Glutamatergic neuron (in vitro differentiated cells): ENCODE results near the gene STK39. TPM values are rescaled to one million over a fixed set of nuclear protein-coding genes. Genes with fewer than 3 reads are reported as not detected.

Experiments used
- DNase-seq: peaks from one replicate; pipeline ENCODE4 v3.0.0; 2022
- H3K27ac Mint-ChIP-seq: one replicate; pipeline ENCODE4 v1.8.0; 2020; ENCODE audit warnings: mild to moderate bottlenecking, mixed read lengths, inconsistent platforms; ENCODE audit not compliant: unreplicated experiment
- H3K27me3 Mint-ChIP-seq: one replicate; pipeline ENCODE4 v1.8.0; 2020; ENCODE audit warnings: mild to moderate bottlenecking, moderate library complexity, mixed read lengths, inconsistent platforms; ENCODE audit not compliant: unreplicated experiment
- H3K36me3 Mint-ChIP-seq: one replicate; pipeline ENCODE4 v1.8.0; 2020; ENCODE audit warnings: mild to moderate bottlenecking, mixed read lengths, inconsistent platforms; ENCODE audit not compliant: unreplicated experiment
- H3K4me1 Mint-ChIP-seq: one replicate; pipeline ENCODE4 v1.8.0; 2020; ENCODE audit warnings: mild to moderate bottlenecking, low read depth, mixed read lengths, inconsistent platforms; ENCODE audit not compliant: unreplicated experiment
- H3K4me3 Mint-ChIP-seq: one replicate; pipeline ENCODE4 v1.8.0; 2020; ENCODE audit warnings: mild to moderate bottlenecking, mixed read lengths, inconsistent platforms; ENCODE audit not compliant: unreplicated experiment
- H3K9me3 Mint-ChIP-seq: one replicate; pipeline ENCODE4 v1.8.0; 2020; ENCODE audit warnings: mild to moderate bottlenecking, moderate library complexity, mixed read lengths, inconsistent platforms; ENCODE audit not compliant: unreplicated experiment
- total RNA-seq: library from RNA; stranded (reverse); fragmentation: NEBNext Ultra II Directional; extraction: Animal tissue kit (Norgen Biotek cat#: 25700); gene quantifications from one replicate; pipeline ENCODE4 v1.2.1, GENCODE V29; 2021; ENCODE audit not compliant: unreplicated experiment
- TF ChIP-seq, protein P1 (sequence below): fragments of 200-600 bp; sonication (generic); IDR thresholded peaks from one replicate; pipeline ENCODE4 v1.5.0; 2021; ENCODE audit not compliant: partially characterized antibody, unreplicated experiment

Gene STK39
- total RNA-seq, 1 donor from 2014 or later: 35.9 TPM

GRCh38 chr2:168203762-168204693 lies 43.4 kb downstream of the STK39 start:
- TF ChIP-seq, protein P1, sequence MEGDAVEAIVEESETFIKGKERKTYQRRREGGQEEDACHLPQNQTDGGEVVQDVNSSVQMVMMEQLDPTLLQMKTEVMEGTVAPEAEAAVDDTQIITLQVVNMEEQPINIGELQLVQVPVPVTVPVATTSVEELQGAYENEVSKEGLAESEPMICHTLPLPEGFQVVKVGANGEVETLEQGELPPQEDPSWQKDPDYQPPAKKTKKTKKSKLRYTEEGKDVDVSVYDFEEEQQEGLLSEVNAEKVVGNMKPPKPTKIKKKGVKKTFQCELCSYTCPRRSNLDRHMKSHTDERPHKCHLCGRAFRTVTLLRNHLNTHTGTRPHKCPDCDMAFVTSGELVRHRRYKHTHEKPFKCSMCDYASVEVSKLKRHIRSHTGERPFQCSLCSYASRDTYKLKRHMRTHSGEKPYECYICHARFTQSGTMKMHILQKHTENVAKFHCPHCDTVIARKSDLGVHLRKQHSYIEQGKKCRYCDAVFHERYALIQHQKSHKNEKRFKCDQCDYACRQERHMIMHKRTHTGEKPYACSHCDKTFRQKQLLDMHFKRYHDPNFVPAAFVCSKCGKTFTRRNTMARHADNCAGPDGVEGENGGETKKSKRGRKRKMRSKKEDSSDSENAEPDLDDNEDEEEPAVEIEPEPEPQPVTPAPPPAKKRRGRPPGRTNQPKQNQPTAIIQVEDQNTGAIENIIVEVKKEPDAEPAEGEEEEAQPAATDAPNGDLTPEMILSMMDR: no peak
- H3K27ac Mint-ChIP-seq: no peak overlapping the region
- H3K27me3 Mint-ChIP-seq: no peaks in the 10 kb centered on the region
- peaks cover 1% of the 10 kb centered on the region for H3K9me3 Mint-ChIP-seq
- H3K4me1 Mint-ChIP-seq: peaks cover 2% of the 10 kb centered on the region
- no peak for DNase-seq
- H3K4me3 Mint-ChIP-seq: no peak overlapping the region
- H3K36me3 Mint-ChIP-seq: peaks cover 6% of the 10 kb centered on the region

- Mint-ChIP-seq H3K27me3 (no peaks in the 10 kb centered on the region), H3K4me1 (peaks cover 2% of the 10 kb centered on the region), H3K4me3 (no peak overlapping the region), H3K36me3 (peaks cover 6% of the 10 kb centered on the region), H3K9me3 (peaks cover 1% of the 10 kb centered on the region), H3K27ac (no peak overlapping the region)
- TF ChIP-seq, protein P1: no peak
- no peak for DNase-seq
These were observed 45.7 kb downstream of the STK39 start for GRCh38 chr2:168201584-168202116.

- no peak overlapping the region for H3K27ac Mint-ChIP-seq
- no peak overlapping the region for H3K4me3 Mint-ChIP-seq
- H3K4me1 Mint-ChIP-seq: peaks cover 2% of the 10 kb centered on the region
- H3K36me3 Mint-ChIP-seq: peaks cover 6% of the 10 kb centered on the region
- DNase-seq: no peak
- no peaks in the 10 kb centered on the region for H3K27me3 Mint-ChIP-seq
- TF ChIP-seq, protein P1: no peak
- peaks cover 1% of the 10 kb centered on the region for H3K9me3 Mint-ChIP-seq
These were observed 46.3 kb downstream of the STK39 start for GRCh38 chr2:168200930-168201583.

DNA sequence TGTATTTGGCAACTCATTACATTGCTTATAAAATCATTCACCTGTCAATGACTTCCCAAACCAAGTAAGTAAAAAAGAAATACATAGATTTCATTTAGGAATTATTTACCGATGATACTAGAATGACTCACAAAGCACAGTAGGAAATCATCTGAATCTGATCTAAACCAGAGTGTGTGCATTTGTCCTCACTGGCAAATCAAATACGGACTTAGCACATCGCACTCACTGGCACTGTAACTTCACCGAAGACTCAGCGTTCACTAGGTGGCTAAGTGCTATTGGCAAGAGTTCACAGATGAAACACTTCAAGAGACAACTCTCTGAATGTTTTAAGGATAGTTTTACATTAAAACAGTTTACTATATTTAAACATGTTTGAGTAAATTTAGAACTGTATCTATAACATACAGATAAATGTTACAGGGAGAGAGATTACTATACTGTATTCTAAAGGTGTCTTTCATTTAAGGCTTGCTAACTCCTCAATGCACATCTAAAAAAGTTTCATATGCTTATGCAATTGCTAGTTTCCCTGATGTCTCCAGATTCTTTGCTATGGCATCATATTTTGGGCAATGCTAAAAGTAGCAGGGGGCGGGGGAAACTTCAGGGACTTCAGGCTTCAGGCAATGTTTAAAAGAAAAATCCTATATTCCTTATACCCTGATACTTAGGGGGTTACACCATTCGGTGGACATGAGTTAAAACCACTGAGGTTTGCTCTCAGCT lies 48.8 kb downstream of the STK39 start:
- peaks cover 1% of the 10 kb centered on the region for H3K9me3 Mint-ChIP-seq
- TF ChIP-seq, protein P1: no peak

More for the DNA sequence above, 48.8 kb downstream of the STK39 start:
- DNase-seq: no peak
- peaks cover 6% of the 10 kb centered on the region for H3K36me3 Mint-ChIP-seq
- H3K4me3 Mint-ChIP-seq: no peak overlapping the region
- H3K27ac Mint-ChIP-seq: no peak overlapping the region
- H3K27me3 Mint-ChIP-seq: no peaks in the 10 kb centered on the region
- H3K4me1 Mint-ChIP-seq: peaks cover 9% of the 10 kb centered on the region
